Endometrium (tissue), 2 donors: ENCODE data around the gene CHP2.
"Not testable (repeated sequence)": the region's sequence is repeated elsewhere in the genome, so short reads cannot be mapped to it uniquely, and the experiment has no call there.

Experiments
- FAIRE-seq: peaks from 2 replicates; lab custom pipeline; 2012; peaks lifted over from hg19 to GRCh38; lab: Jason Lieb, UNC
- donor health status: control.
- donor health status: control.

The CHP2 gene

DNA sequence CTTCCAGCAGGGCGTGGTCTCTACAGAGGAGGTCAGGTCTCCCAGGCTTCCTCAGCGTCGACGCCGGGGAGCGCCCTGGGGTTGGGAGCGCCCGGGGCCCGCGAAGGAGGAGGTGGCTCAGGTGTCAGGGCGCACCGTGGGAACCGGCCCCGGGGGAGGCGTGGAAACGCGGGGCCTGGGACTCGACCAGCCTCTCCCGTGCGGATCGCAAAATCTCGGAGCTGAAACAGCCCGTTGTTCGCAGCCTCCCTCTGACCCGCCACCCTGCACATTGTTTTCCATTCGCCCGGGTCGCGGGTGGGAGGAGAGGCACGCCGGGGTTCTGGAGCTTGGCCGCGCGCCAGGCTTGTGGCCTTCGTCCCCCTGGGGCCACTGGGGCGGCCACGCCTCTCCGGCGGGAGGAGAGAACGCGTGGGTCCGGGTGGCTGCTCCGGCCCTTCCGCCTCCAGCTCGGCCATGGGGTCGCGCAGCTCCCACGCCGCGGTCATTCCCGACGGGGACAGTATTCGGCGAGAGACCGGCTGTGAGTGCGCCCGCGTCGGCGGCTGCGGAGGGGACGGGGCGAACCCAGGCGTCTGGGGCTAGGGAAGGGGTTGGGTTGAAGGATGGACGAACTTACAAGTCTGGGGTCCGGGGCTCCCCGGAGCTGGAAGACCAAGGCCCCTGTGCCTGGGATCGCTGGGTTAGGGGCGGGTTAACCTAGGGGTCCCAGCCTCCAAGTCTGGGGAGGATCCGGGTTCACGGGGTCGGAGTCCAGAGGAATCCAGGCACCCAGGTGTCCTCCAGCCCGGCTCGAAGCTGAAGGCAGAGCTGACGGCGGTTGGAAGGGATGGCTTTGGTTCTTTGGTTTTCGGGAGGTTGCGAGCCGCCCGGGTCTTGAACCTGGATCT lies at the start of gene CHP2:
CHP2 (plus strand) TSS at position 433 of the 890 bp plus-strand sequence; CDS start at position 457, 24 bp downstream.
- no peak for FAIRE-seq

GRCh38 chr16:23705517-23705902 lies 49.3 kb upstream of the CHP2 start:
- FAIRE-seq = no peak

DNA sequence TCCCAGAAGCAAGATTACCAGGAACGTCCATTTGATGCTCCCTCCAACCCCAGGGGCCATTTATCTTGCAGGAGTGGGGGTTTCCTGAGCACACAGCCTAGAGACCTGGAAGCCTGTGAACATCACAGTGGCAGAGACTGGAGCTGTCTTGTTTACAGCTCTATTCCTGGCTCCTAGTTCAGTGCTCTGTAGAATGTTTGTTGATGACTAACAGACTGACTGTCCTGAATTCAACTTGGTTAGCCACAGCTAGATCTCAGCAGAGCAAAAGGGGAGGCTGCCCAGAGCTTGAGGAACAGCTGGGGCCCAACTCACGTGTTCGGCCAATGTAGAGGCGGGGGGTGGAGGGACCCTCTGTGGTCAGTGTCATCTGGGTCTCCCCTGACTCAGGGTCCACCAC lies 48.4 kb upstream of the CHP2 start:
- no peak for FAIRE-seq

GRCh38 chr16:23709536-23709935 lies 45.3 kb upstream of the CHP2 start:
- FAIRE-seq = no peak

- no peak for FAIRE-seq
Observed at GRCh38 chr16:23710008-23710407, 44.8 kb upstream of the CHP2 start.

- no peak for FAIRE-seq
Observed at GRCh38 chr16:23710504-23710903, 44.3 kb upstream of the CHP2 start.

DNA sequence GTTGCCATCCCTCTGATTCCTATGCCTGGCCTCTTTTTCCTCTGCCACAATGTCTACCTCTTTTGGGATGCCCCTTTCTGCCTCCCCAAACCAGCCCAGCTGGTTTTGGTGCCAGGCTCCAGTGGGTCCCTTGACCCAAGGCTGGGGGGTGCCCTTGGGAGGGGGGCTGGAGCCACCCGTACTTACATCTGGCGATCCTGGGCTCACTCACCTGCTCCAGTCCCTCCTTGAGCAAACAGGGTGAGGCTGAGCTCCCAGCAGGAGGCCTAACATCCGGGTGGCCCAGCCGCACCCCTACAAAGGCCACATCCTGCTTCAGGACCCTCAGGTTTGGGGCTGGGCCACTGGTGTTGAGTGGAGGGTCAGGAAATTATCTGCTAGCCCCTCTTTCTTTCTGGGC lies 43.0 kb upstream of the CHP2 start:
- FAIRE-seq = no peak

- no peak for FAIRE-seq
Observed at GRCh38 chr16:23712976-23713375, 41.9 kb upstream of the CHP2 start, which contains the start of gene ERN2. Gene ERN2, minus strand, starts transcription at chr16:23713222. Its CDS starts 35 bp downstream, at chr16:23713187.

DNA sequence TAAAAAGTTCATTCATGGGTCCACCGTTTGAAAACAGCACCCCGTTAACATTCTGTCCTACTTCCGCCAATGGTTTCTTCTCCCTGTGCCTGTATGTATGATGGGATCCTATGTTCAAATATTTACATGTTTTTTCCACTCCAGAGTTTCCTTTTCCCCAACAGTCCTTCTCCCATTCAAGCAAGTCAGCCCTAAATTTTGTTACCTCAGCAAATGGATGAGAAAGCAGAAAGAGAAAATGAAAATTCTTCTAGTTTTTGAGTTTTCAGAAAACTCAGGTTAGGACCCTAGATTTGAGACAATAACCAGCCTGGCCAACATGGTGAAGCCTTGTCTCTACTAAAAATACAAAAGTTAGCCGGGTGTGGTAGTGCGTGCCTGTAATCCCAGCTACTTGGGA lies 38.3 kb upstream of the CHP2 start:
- FAIRE-seq = no peak

DNA sequence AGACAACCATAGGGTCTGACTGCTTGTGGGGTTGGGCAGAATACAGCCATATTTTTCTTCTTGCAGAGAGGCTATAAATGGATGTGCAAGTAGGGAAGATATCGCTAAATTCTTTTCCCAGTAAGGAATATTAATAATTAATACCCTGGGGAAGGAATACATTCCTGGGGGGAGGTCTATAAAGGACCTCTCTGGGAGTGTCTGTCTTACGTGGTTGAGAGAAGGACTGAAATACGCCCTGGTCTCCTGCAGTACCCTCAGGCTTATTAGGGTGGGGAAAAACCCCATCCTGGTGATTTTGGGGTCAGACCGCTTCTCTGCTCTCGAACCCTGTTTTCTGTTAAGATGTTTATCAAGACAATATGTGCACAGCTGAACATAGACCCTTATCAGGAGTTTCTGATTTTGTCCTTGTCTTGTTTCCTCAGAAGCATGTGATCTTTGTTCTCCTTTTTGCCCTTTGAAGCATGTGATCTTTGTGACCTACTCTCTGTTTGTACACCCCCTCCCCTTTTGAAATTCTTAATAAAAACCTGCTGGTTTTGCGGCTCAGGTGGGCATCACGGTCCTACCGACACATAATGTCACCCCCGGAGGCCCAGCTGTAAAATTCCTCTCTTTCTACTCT lies 32.1 kb upstream of the CHP2 start:
- FAIRE-seq = not testable (repeated sequence)

- FAIRE-seq = no peak
Observed at GRCh38 chr16:23724096-23724784, 30.6 kb upstream of the CHP2 start.

GRCh38 chr16:23724785-23725131 lies 30.1 kb upstream of the CHP2 start:
- FAIRE-seq = no peak

- FAIRE-seq = no peak
Observed at GRCh38 chr16:23726710-23727109, 28.1 kb upstream of the CHP2 start.

DNA sequence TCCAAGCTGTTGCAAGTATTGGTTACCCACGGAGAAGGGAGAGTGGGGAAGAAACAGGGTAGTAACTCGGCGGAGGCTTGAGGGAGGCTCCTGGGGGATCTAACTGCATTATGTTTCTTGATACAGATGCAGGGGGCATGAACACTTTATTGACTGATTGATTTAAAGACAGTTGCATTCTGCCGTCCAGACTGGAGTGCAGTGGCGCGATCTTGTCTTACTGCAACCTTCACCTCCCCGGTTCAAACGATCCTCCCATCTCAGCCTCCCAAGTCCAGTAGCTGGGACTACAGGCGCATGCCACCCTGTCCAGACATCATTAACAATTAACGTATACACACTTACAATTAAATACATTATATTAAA lies 26.7 kb upstream of the CHP2 start:
- FAIRE-seq = no peak

GRCh38 chr16:23729503-23730424 lies 25.1 kb upstream of the CHP2 start:
- no peak for FAIRE-seq

DNA sequence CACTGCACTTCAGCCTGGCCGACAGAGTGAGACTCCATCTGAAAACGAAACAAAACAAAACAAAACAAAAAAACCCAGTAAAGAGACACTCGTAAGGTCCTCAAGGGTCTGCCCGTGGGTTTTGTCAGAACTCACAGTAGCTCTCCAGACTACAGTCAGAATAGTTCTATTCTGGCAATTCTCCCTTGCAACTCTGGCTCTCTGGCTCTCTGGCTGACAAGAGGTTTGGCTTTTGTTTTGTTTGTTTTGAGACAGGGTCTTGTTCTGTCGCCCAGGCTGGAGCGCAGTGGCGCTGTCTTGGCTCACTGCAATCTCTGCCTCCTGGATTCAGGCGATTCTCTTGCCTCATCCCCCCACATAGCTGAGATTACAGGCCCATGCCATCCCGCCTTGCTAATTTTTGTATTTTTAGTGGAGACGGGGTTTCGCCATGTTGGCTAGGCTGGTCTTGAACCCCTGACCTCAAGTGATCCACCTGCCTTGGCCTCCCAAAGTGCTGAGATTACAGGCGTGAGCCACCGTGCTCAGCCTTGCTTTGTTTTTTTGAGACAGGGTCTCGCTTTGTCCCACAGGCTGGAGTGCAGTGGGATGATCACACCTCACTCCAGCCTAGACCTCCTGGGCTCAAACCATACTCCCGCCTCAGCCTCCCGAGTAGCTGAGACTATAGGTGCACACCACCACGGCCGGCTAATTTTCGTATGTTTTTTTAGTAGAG lies 20.5 kb upstream of the CHP2 start:
- no peak for FAIRE-seq

- FAIRE-seq = not testable (repeated sequence)
Observed at GRCh38 chr16:23737423-23738028, 17.3 kb upstream of the CHP2 start.

GRCh38 chr16:23739516-23739915 lies 15.3 kb upstream of the CHP2 start:
- no peak for FAIRE-seq

GRCh38 chr16:23741675-23742303 lies 13.0 kb upstream of the CHP2 start:
- no peak for FAIRE-seq

DNA sequence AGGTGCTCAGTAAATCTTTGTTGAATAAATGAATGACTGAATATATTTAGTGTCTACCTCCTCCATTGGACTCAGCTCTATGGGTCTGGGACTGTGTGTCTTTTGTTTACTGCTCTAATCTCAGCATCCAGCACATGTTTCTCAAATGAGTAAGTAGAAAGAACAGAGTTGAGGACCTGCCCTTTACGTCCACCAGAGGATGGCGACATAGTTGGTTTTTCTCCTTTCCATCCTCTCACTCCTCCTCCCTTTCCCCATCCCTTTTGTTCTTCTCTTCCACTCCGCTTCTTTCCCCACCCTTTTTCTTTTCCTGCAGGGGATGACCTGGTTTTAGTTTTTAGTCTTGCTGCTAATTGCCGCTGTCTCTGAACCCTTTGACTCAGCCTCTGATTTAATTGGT lies 12.1 kb upstream of the CHP2 start:
- no peak for FAIRE-seq
